Activated naive CD4-positive, alpha-beta T cell treated with Interleukin-2 at 50 U/mL for 16 hours (primary cell): ENCODE data around the gene MESP2.

ENCODE experiments used
- DNase-seq: peaks from one replicate; pipeline ENCODE4 v3.0.0-alpha.2; 2020

Gene MESP2

GRCh38 chr15:89776274-89777072 lies at the start of gene MESP2:
TSS of gene MESP2 (plus strand) at chr15:89776332. CDS start at chr15:89776358, 26 bp downstream.
- DNase-seq, result peak; percentile 49

- DNase-seq, result no peak
Measured at GRCh38 chr15:89728254-89728653, 47.9 kb upstream of the MESP2 start.

GRCh38 chr15:89731275-89731674 lies 44.9 kb upstream of the MESP2 start:
- no peak for DNase-seq

GRCh38 chr15:89732451-89733172 lies 43.5 kb upstream of the MESP2 start:
- DNase-seq, result no peak

GRCh38 chr15:89735773-89736172 lies 40.4 kb upstream of the MESP2 start:
- DNase-seq, result no peak

GRCh38 chr15:89740137-89740536 lies 36.0 kb upstream of the MESP2 start:
- peak; percentile 49 for DNase-seq

- DNase-seq, result no peak
Measured at GRCh38 chr15:89743011-89743410, 33.1 kb upstream of the MESP2 start.

- DNase-seq, result no peak
Measured at GRCh38 chr15:89743594-89743993, 32.5 kb upstream of the MESP2 start.

- DNase-seq, result no peak
Measured at GRCh38 chr15:89745131-89745530, 31.0 kb upstream of the MESP2 start.

- DNase-seq, result no peak
Measured at GRCh38 chr15:89745768-89746167, 30.4 kb upstream of the MESP2 start.

GRCh38 chr15:89746386-89746780 lies 29.7 kb upstream of the MESP2 start:
- DNase-seq, result no peak

- no peak for DNase-seq
Measured at GRCh38 chr15:89747708-89748682, 28.1 kb upstream of the MESP2 start.

- DNase-seq, result no peak
Measured at GRCh38 chr15:89749054-89749453, 27.1 kb upstream of the MESP2 start.

GRCh38 chr15:89749526-89749925 lies 26.6 kb upstream of the MESP2 start:
- no peak for DNase-seq

- DNase-seq, result peak; percentile 2
Measured at GRCh38 chr15:89749951-89750559, 26.1 kb upstream of the MESP2 start.

- peak; percentile 87 for DNase-seq
Measured at GRCh38 chr15:89750560-89751542, 25.3 kb upstream of the MESP2 start, which contains the start of gene MESP1. TSS of gene MESP1 (minus strand) at chr15:89751249. CDS start at chr15:89751231, 18 bp downstream.

- no peak for DNase-seq
Measured at GRCh38 chr15:89751748-89752147, 24.4 kb upstream of the MESP2 start.

GRCh38 chr15:89753855-89754254 lies 22.3 kb upstream of the MESP2 start:
- no peak for DNase-seq

GRCh38 chr15:89754361-89755154 lies 21.6 kb upstream of the MESP2 start:
- DNase-seq, result no peak

- no peak for DNase-seq
Measured at GRCh38 chr15:89755701-89756100, 20.4 kb upstream of the MESP2 start.
